ENCODE results near the gene AGO1. TPM values are rescaled to one million over a fixed set of nuclear protein-coding genes. Genes with fewer than 3 reads are reported as not detected.

The AGO1 gene
- total RNA-seq, 4 donors from 2014 or later, result 11.2 to 12.6 (median 12.4) TPM

DNA sequence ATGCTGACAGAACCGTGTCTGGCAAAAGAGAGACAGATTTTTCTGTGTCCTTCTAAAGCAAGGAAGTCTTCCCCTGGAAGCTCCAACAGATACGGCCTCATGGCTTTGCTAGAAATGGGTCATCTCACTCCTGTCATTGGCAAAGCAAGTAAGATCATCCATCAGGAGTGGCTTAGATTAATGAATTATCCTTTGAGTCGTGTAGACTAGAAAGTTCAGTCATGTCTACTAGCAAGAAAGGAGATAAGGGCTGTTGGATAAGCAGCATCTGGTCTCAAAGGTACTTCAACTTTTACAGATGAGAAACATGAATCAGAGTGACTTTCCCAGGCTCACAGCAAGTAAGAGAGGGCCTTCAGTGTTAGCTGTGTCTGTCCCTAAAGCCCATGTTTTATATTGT is 44.5 kb downstream of the AGO1 start:
- Histone ChIP-seq H3K9me3 (no peaks in the 10 kb centered on the region), H3K4me3 (no peak overlapping the region), H3K27me3 (no peaks in the 10 kb centered on the region), H3K4me1 (peaks cover 15% of the 10 kb centered on the region in 2 donors), H3K27ac (no peak overlapping the region), H3K36me3 (no peaks in the 10 kb centered on the region)
- in situ Hi-C loops (cut with MboI; ENCODE audit: low sequenced_read_pairs in 4 of 4), result no loop called here
- ATAC-seq (no peak), DNase-seq (no peak)
- intact Hi-C loops (cut with DNase I; ENCODE audit: low total_unique reads), result no loop called here
- no peak for TF ChIP-seq POLR2A (IDR thresholded peaks at IDR 0.05)
- TF ChIP-seq, protein P1, sequence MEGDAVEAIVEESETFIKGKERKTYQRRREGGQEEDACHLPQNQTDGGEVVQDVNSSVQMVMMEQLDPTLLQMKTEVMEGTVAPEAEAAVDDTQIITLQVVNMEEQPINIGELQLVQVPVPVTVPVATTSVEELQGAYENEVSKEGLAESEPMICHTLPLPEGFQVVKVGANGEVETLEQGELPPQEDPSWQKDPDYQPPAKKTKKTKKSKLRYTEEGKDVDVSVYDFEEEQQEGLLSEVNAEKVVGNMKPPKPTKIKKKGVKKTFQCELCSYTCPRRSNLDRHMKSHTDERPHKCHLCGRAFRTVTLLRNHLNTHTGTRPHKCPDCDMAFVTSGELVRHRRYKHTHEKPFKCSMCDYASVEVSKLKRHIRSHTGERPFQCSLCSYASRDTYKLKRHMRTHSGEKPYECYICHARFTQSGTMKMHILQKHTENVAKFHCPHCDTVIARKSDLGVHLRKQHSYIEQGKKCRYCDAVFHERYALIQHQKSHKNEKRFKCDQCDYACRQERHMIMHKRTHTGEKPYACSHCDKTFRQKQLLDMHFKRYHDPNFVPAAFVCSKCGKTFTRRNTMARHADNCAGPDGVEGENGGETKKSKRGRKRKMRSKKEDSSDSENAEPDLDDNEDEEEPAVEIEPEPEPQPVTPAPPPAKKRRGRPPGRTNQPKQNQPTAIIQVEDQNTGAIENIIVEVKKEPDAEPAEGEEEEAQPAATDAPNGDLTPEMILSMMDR (IDR thresholded peaks at IDR 0.05 in 4 of 5, conservative IDR thresholded peaks at IDR 0.05 in 1 of 5), result no peak

DNA sequence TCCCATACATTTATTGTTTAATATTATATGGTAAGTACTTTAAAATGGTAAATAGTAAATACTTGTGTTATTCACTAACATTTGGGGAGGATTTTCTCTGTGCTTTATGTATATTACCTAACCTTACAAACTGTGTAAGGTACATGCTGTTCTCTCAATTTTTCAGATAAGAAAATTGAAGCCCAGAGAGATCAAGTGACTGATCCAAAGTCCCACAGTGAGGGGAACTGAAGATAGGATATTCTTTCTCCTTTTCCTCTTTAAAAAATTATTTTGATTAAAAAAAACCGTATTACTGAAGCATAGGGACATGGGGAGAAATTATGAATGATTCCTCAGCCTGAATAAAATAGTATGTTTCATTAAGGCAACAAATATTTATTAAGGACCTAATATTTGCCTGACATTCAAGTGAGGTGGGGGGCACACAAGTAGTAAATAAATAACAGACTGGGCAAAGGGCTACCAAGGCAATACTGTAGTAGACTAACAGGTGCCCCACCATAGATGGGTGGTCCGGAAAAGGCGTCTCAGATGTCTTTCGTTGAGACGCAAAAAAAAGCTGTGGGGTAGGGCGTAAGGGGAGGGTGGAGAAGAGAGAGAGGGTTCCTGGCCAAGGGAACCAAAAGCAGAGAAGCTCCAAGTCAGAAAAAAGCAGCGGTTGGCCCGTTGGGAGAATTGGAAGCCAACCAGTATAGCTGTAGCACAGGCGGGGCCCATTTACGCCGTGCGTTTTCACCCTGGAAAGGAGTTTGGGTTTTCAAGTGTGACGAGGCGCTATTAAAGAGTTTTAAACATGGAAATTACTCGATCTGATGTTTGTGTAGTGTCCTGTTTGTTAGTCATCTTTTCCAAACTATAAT is 47.0 kb downstream of the AGO1 start:
- intact Hi-C loops (cut with DNase I; ENCODE audit: low total_unique reads), result loop anchor here (2.0 kb wide), 2 partner anchors 47 to 159 kb away; partner anchors contain the start of genes ADPRS and AGO1
- Histone ChIP-seq H3K36me3 (no peaks in the 10 kb centered on the region), H3K4me1 (peaks cover 16 to 19% of the 10 kb centered on the region in 2 donors), H3K4me3 (peak overlapping the region; percentile 71 to 85 (median 81)), H3K27me3 (no peaks in the 10 kb centered on the region), H3K9me3 (no peaks in the 10 kb centered on the region), H3K27ac (peak overlapping the region; percentile 90 to 97 (median 96))
- DNase-seq, result peak; percentile 14 to 57
- TF ChIP-seq, protein P1 (IDR thresholded peaks at IDR 0.05 in 4 of 5, conservative IDR thresholded peaks at IDR 0.05 in 1 of 5), result no peak
- TF ChIP-seq POLR2A (IDR thresholded peaks at IDR 0.05), result no peak
- in situ Hi-C loops (cut with MboI; ENCODE audit: low sequenced_read_pairs in 4 of 4), result no loop called here
- peak; percentile 57 to 59 for ATAC-seq

DNA sequence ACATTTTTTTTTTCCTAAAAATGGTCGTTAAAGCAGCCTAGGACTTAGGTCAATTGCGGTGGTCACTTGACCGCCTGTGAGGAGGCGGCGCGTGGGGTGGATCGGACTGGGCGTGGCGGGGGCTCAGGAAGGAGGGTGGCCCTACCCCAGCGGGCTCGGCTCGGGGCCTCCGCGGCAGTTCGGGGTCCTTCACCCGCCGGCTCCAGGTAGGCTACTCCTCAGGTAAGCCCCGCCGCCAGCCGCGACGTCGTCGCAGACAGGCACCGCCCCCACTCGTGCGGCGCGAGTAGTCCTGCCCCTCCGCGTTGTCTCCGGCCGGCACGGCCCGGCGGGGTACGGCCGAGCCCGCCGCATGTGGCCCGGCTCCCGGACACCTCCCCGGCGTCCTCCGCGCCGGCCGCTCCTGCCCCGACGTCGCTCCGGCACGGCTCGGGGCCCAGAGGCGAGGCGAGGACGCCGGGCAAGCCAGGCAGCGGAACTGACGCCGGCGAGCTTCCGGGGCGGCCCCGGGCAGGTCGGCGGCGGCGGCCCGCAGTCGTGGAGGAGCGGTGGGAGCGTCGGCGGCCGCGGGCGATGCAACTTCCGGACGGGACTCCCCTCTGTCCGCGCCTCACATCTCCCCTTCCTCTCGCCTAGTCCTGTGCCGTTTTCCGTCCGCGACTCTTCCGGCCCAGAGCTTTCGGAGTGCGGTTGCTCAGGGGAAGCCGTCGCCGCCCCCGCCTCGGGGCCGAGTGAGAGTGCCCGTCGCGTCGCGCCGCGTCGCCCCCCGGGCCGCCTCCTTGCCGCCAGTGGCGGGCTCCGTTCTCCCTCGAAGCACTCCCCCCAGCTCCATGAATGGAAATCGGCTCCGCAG is 47.8 kb downstream of the AGO1 start, which contains the start of gene AGO3:
Gene AGO3 (plus strand): TSS at position 513 of the 853 bp plus-strand sequence. CDS start 322 bp downstream, at position 835.
- intact Hi-C loops (cut with DNase I; ENCODE audit: low total_unique reads) (loop anchor here (1.0 to 2.0 kb wide), 3 partner anchors 48 to 290 kb away; partner anchors contain the start of genes ADPRS, AGO1 and PSMB2), in situ Hi-C loops (cut with MboI; ENCODE audit: low sequenced_read_pairs in 4 of 4) (no loop called here)
- Histone ChIP-seq H3K4me1 (peaks cover 16 to 24% of the 10 kb centered on the region in 2 donors), H3K9me3 (no peaks in the 10 kb centered on the region), H3K27me3 (no peaks in the 10 kb centered on the region), H3K36me3 (no peaks in the 10 kb centered on the region), H3K27ac (peak within 1 kb of the TSS; percentile 90 to 97 (median 96)), H3K4me3 (peak within 1 kb of the TSS; percentile 71 to 85 (median 81))
- TF ChIP-seq, protein P1 (IDR thresholded peaks at IDR 0.05 in 4 of 5, conservative IDR thresholded peaks at IDR 0.05 in 1 of 5), result peak in 1 of 5 experiments; percentile 9
- peak; percentile 85 for TF ChIP-seq POLR2A (IDR thresholded peaks at IDR 0.05)
- ATAC-seq (peak; percentile 89 to 91), DNase-seq (peak; percentile 66 to 78)

DNA sequence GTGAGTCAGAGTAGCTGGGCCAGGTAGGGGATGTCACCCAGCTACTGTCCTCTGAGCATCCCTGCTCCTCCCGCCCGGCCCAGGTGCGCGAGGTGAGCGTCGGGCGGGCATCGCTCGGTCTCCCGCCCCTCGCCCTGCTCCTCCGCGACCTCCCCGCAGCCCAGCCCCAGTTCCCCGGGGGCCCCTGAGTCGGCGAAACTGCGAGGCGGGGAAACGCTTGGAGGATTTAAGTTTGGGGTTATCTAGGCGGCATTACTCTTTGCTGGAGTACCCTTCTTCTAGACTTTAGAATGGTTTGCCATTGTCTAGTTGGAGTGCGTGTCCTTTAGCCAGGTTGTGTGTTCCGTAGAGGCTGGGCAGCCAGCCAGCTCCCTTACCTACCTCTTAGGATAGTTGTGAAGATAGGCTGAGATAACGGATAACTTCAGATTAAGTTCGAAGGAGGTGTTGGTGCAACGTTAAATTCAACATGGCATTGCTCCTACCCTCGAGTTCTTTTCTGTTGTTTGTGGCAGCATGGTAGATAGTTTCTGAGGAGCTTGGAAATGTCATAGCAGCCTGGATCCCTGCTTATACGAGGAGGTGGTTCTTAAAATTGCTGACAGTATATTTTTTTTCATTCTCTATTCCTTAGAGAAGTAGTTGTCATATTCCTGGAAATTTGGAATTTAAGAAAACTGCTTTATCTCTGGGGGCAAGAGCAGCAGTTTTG is 48.6 kb downstream of the AGO1 start:
- intact Hi-C loops (cut with DNase I; ENCODE audit: low total_unique reads), result loop anchor here (1.0 to 2.0 kb wide), 3 partner anchors 49 to 290 kb away; partner anchors contain the start of genes ADPRS, AGO1 and PSMB2
- ATAC-seq (peak in 1 of 2 donors; percentile 23), DNase-seq (peak in 1 of 2 donors; percentile 19)
- Histone ChIP-seq H3K27me3 (no peaks in the 10 kb centered on the region), H3K27ac (peak overlapping the region; percentile 90 to 97 (median 96)), H3K36me3 (no peaks in the 10 kb centered on the region), H3K9me3 (no peaks in the 10 kb centered on the region), H3K4me1 (peaks cover 23 to 24% of the 10 kb centered on the region in 2 donors), H3K4me3 (peak overlapping the region; percentile 71 to 85 (median 81))
- TF ChIP-seq, protein P1 (IDR thresholded peaks at IDR 0.05 in 4 of 5, conservative IDR thresholded peaks at IDR 0.05 in 1 of 5), result no peak
- no peak for TF ChIP-seq POLR2A (IDR thresholded peaks at IDR 0.05)
- in situ Hi-C loops (cut with MboI; ENCODE audit: low sequenced_read_pairs in 4 of 4), result no loop called here

Data from gastrocnemius medialis (tissue), 4 donors.